Mesodermal cell (in vitro differentiated cells): ENCODE data around the gene ALDH3B1.

ENCODE experiments used
- H3K27ac ChIP-seq: 2 replicates; pipeline ENCODE4 v1.7.0; 2013; ENCODE audit warnings: mild to moderate bottlenecking, low read depth, low read length, moderate library complexity; ENCODE audit not compliant: severe bottlenecking
- H3K36me3 ChIP-seq: 2 replicates; pipeline ENCODE4 v1.7.1; 2013; ENCODE audit warnings: mild to moderate bottlenecking, low read length, moderate library complexity; ENCODE audit not compliant: control insufficient read depth, insufficient read depth
- H3K4me1 ChIP-seq: one replicate; pipeline ENCODE4 v1.7.1; 2013; ENCODE audit warnings: mild to moderate bottlenecking, low read length; ENCODE audit not compliant: insufficient read depth, control insufficient read depth, poor library complexity, severe bottlenecking
- H3K4me3 ChIP-seq: 2 replicates; pipeline ENCODE4 v1.7.0; 2013; ENCODE audit warnings: low read length, control low read depth, mild to moderate bottlenecking; ENCODE audit not compliant: insufficient read depth, poor library complexity, severe bottlenecking; ENCODE audit errors: extremely low read depth
- H3K9me3 ChIP-seq: 2 replicates; pipeline ENCODE4 v1.7.1; 2013; ENCODE audit warnings: mild to moderate bottlenecking, low read length, moderate library complexity; ENCODE audit not compliant: control insufficient read depth
- WGBS, 2 experiments: methylation state at CpG; one replicate each; pipeline ENCODE4 v1.1.5; 2013; ENCODE audit warnings: missing lambda C conversion rate in 2 of 2; ENCODE audit not compliant: insufficient coverage in 2 of 2; 5-methylcytosine and 5-hydroxymethylcytosine counted together

Gene ALDH3B1

GRCh38 chr11:68036141-68036716 is 26.1 kb downstream of the ALDH3B1 start:
- H3K9me3 ChIP-seq = no peaks in the 10 kb centered on the region
- H3K4me3 ChIP-seq = no peak overlapping the region
- peaks cover 41% of the 10 kb centered on the region for H3K36me3 ChIP-seq
- 89 to 92% methylated on average over 27 of the region's 27 CpGs for WGBS, 2 experiments
- no peak overlapping the region for H3K27ac ChIP-seq
- H3K4me1 ChIP-seq = peaks cover 23% of the 10 kb centered on the region

GRCh38 chr11:68036717-68037239 is 26.7 kb downstream of the ALDH3B1 start:
- no peaks in the 10 kb centered on the region for H3K9me3 ChIP-seq
- WGBS, 2 experiments = 95 to 98% methylated on average over 7 to 12 of the region's 14 CpGs
- peaks cover 23% of the 10 kb centered on the region for H3K4me1 ChIP-seq
- H3K27ac ChIP-seq = no peak overlapping the region
- H3K4me3 ChIP-seq = no peak overlapping the region
- peaks cover 42% of the 10 kb centered on the region for H3K36me3 ChIP-seq

GRCh38 chr11:68037411-68038225 is 27.5 kb downstream of the ALDH3B1 start:
- WGBS, 2 experiments = 95 to 98% methylated on average over 19 to 20 of the region's 20 CpGs
- Histone ChIP-seq H3K36me3 (peaks cover 37% of the 10 kb centered on the region), H3K9me3 (no peaks in the 10 kb centered on the region), H3K4me3 (no peak overlapping the region), H3K4me1 (peaks cover 23% of the 10 kb centered on the region), H3K27ac (peak overlapping the region; percentile 3)

- H3K27ac ChIP-seq = peak overlapping the region; percentile 84
- peaks cover 34% of the 10 kb centered on the region for H3K36me3 ChIP-seq
- WGBS, 2 experiments = 67 to 78% methylated on average over 8 to 13 of the region's 13 CpGs
- peak overlapping the region; percentile 56 for H3K4me3 ChIP-seq
- H3K4me1 ChIP-seq = peaks cover 29% of the 10 kb centered on the region
- no peaks in the 10 kb centered on the region for H3K9me3 ChIP-seq
Observed at GRCh38 chr11:68038226-68038717, 28.1 kb downstream of the ALDH3B1 start.

GRCh38 chr11:68038718-68039525 is 28.8 kb downstream of the ALDH3B1 start, which contains the start of gene TCIRG1:
Gene TCIRG1, plus strand, starts transcription at chr11:68039025. Its CDS starts 2,247 bp downstream, at chr11:68041272.
- peak within 1 kb of the TSS; percentile 56 for H3K4me3 ChIP-seq
- peak within 1 kb of the TSS; percentile 84 for H3K27ac ChIP-seq
- 25 to 29% methylated on average over 33 to 44 of the region's 51 CpGs for WGBS, 2 experiments
- no peaks in the 10 kb centered on the region for H3K9me3 ChIP-seq
- peaks cover 27% of the 10 kb centered on the region for H3K36me3 ChIP-seq
- peaks cover 34% of the 10 kb centered on the region for H3K4me1 ChIP-seq

GRCh38 chr11:68039526-68040086 is 29.5 kb downstream of the ALDH3B1 start:
- WGBS, 2 experiments = 75 to 80% methylated on average over 1 to 3 of the region's 10 CpGs
- H3K4me3 ChIP-seq = peak overlapping the region; percentile 56

GRCh38 chr11:68040101-68040956 is 30.2 kb downstream of the ALDH3B1 start:
- peak overlapping the region; percentile 84 for H3K27ac ChIP-seq
- H3K36me3 ChIP-seq = peaks cover 25% of the 10 kb centered on the region
- peaks cover 34% of the 10 kb centered on the region for H3K4me1 ChIP-seq
- peak overlapping the region; percentile 56 for H3K4me3 ChIP-seq
- H3K9me3 ChIP-seq = no peaks in the 10 kb centered on the region
- 64 to 65% methylated on average over 11 to 14 of the region's 22 CpGs for WGBS, 2 experiments

More at GRCh38 chr11:68039526-68040086, 29.5 kb downstream of the ALDH3B1 start:
- Histone ChIP-seq H3K4me1 (peaks cover 34% of the 10 kb centered on the region), H3K9me3 (no peaks in the 10 kb centered on the region), H3K27ac (peak overlapping the region; percentile 84), H3K36me3 (peaks cover 25% of the 10 kb centered on the region)

- Histone ChIP-seq H3K4me1 (peaks cover 34% of the 10 kb centered on the region), H3K36me3 (peaks cover 27% of the 10 kb centered on the region), H3K27ac (peak overlapping the region; percentile 84), H3K9me3 (no peaks in the 10 kb centered on the region), H3K4me3 (peak overlapping the region; percentile 56)
- WGBS, 2 experiments = 91 to 94% methylated on average over 17 to 20 of the region's 23 CpGs
Observed at GRCh38 chr11:68040957-68041591, 30.9 kb downstream of the ALDH3B1 start.

GRCh38 chr11:68041617-68042218 is 31.6 kb downstream of the ALDH3B1 start:
- Histone ChIP-seq H3K4me3 (no peak overlapping the region), H3K27ac (no peak overlapping the region), H3K9me3 (no peaks in the 10 kb centered on the region), H3K36me3 (peaks cover 34% of the 10 kb centered on the region), H3K4me1 (peaks cover 34% of the 10 kb centered on the region)
- 91 to 95% methylated on average over 10 to 12 of the region's 12 CpGs for WGBS, 2 experiments
